Kidney capillary endothelial cell (primary cell): ENCODE measurements around the gene SPEM1.

Experiments used
- DNase-seq: peaks from one replicate; pipeline ENCODE4 v3.0.0-alpha.2; 2018; ENCODE audit warnings: low spot score

Gene SPEM1

DNA sequence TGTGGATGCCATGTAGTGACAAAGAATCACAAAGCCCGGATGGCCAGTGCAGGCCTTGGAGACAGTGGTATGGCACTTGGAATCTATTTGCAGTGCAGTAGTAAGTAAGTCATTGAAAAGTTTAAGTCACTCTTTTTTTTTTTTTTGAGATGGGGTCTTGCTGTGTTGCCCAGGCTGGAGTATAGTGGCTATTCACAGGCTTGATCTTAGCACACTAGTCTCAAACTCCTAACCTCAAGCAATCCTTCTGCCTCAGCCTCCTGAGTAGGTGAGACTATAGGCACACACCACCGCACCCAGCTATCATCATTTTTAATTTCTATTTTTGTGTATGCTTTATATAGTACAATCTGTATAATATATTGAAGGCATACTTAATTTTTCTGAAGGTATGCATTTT, 21.5 kb upstream of the SPEM1 start:
- DNase-seq, result no peak

- DNase-seq, result peak; percentile 32
Measured at GRCh38 chr17:7403043-7403726, 16.9 kb upstream of the SPEM1 start.

DNA sequence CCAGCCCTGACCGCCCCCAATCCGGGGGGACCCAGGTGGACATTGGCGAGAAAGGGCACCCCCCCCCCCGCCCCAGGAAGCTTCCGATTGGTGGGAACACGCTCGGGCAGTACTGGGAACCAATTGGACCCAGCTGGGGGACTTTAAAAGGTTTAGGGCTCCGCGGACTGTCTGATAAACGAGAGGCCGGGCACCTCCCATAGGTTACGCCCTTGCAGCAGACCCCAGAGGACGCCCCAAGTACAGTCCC, 16.5 kb upstream of the SPEM1 start:
- DNase-seq, result peak; percentile 48

GRCh38 chr17:7403977-7404736, 16.0 kb upstream of the SPEM1 start, which contains the start of gene TMEM256:
TSS of gene TMEM256 (minus strand) at chr17:7404097. CDS start at chr17:7404084, 13 bp downstream.
- DNase-seq, result peak; percentile 99

DNA sequence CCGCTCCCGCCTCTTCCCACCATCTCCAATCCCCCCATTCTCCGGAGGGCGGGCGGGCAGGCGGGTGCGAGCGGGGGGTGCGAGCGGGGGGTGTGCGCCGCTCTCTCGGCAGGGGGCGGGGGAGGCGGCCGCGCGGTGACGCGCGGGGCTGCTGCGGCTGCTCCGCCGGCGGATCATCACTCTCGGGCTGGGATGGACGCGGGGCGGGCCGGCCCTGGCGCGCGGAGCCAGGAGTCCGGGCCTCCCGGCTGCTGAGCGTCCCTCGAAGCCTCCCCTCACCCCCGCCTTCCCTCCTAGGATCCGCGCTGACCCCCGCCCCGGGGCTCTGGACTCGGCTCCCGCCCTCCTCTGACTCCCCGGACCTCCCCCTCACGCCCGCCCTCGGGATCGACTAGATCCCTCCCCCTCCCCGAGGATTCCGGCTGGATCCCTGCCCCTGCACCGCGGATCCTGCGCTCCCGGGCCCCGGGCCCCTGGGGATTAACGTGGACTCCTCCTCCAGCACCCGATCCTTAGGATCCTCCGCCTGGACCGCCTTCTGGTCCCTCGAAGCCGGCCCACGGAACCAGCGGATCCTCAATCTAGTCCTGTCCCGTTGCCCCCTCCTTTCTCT, 15.3 kb upstream of the SPEM1 start:
- DNase-seq, result peak; percentile 36

GRCh38 chr17:7405350-7406234, 14.5 kb upstream of the SPEM1 start:
- DNase-seq, result no peak

DNA sequence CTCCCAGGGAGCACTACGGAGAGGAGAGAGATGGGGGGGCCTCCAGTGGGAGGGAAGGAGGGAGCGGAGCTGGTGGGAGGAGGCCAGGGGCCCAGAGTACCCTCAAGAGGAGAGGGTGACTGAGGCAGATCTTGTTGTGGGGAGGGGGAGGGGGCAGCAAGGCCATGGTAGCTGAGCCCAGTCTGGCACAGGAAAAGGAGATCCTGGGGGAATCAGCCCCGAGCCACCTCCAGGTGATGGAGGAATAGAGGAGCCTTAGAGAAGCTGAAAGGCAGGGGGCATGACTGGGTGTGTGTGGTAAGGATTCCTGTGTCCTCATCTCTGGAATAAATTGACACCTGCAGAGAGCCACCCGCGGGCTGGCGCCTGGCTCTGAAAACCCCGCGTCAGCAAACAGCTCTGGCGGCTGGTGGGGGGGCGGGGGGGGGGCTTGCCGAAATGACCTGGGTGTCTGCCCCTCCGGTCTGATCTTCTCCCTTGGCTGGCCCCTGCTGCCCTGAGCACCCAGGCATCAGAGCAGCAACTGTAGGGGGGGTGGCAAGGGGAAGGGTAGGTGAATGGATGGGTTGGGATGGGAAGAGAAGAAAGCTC, 13.8 kb upstream of the SPEM1 start:
- no peak for DNase-seq

DNA sequence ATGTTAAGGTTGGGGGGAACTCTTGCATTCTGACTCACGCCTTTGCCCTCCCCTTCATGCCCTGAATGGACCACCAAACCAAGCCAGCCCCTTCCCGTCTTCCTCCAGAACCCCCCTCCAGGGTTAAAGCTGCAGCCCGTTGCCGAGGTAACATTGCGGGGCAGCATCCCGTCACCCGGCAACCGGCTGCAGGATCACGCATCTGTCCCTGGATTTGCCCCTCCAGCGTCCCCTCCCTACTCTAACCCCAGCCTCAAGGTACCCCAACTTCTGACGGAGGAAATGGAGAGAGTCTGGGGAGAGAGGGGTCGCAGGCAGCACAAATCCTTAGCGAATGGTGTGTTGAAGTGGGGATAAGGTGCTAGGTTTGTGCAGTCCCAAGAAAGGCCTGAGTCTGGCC, 13.0 kb upstream of the SPEM1 start:
- DNase-seq, result no peak

DNA sequence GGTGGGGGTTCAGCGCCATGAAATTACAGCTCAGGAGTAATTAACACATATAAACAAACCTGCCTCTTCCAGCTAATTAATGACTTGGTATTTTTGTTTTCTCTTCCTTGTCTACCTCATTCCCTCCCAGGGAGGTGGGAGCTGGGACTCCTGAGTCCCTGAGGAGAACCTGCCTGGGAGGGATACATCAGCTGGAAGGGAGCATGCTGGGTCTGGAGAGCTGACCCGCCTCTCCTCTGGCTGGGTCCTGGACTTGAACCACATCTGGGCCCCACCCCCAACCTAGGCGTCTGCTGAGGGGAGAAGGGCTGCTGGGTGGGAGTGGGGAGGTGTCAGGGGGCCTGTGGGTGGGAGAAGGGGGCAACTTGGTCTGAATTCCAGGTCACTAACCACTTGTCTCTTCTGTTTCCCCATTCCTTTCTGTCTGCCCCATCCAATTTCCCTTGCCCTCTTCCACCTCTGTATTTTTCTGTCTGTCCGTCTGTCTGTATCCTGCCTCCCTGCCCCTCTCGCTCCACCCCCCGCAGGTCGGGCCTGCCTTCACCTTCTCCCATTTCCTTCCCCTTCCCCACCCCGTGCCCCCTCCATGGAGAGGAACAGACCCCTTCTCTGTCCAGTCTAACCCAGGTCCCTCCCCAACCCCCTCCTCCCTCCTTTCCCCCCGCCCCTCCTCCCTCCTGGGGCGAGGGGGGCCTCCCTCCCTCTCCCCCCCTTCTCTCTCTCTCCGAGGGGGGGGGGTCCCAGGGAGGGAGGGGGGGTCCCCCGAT, 12.5 kb upstream of the SPEM1 start, which contains the start of gene NLGN2:
TSS of gene NLGN2 (plus strand) at position 361 of the 767 bp plus-strand sequence. CDS start 411 bp downstream, outside the sequence.
- DNase-seq, result no peak

GRCh38 chr17:7408252-7408727, 11.8 kb upstream of the SPEM1 start:
- DNase-seq, result no peak

- no peak for DNase-seq
Measured at GRCh38 chr17:7408863-7409262, 11.3 kb upstream of the SPEM1 start.

GRCh38 chr17:7409716-7410115, 10.4 kb upstream of the SPEM1 start:
- no peak for DNase-seq

GRCh38 chr17:7410634-7411426, 9.3 kb upstream of the SPEM1 start:
- DNase-seq, result no peak

- DNase-seq, result no peak
Measured at GRCh38 chr17:7411427-7411750, 8.7 kb upstream of the SPEM1 start.

GRCh38 chr17:7413346-7413985, 6.7 kb upstream of the SPEM1 start:
- DNase-seq, result no peak

DNA sequence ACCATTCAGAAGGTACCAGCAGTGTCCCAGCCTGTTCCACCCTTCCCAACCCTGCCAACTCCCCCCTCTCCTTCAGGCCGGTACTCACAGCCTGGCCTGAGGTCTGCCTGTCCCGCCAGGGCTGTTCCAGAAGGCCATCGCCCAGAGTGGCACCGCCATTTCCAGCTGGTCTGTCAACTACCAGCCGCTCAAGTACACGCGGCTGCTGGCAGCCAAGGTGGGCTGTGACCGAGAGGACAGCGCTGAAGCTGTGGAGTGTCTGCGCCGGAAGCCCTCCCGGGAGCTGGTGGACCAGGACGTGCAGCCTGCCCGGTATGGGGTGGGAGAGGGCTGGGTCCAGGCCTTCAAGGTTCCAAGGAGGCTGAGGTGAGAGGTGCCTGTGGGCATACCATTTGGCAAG, 5.3 kb upstream of the SPEM1 start:
- no peak for DNase-seq

GRCh38 chr17:7415784-7416183, 4.3 kb upstream of the SPEM1 start:
- no peak for DNase-seq

GRCh38 chr17:7416323-7416722, 3.8 kb upstream of the SPEM1 start:
- DNase-seq, result no peak

- no peak for DNase-seq
Measured at GRCh38 chr17:7417056-7417655, 3.0 kb upstream of the SPEM1 start.
